Neural progenitor cell (in vitro differentiated cells): ENCODE measurements around the gene FHL2. TPM values are rescaled to one million over a fixed set of nuclear protein-coding genes. Genes with fewer than 3 reads are reported as not detected.

ENCODE experiments used
- DNase-seq: peaks from one replicate; pipeline ENCODE4 v3.0.0-alpha.2; 2016; ENCODE audit warnings: low spot score
- H2AFZ ChIP-seq: fragments of 200-600 bp; sonication (generic); replicated peaks from 2 replicates; pipeline ENCODE4 v1.6.1; 2016; ENCODE audit warnings: antibody characterized with exemption
- H3F3A ChIP-seq: fragments of 200-600 bp; sonication (generic); 2 replicates; pipeline ENCODE4 v1.6.1; 2016; ENCODE audit warnings: antibody characterized with exemption, low read depth
- H3K27ac ChIP-seq: fragments of 200-600 bp; sonication (generic); 2 replicates; pipeline ENCODE4 v1.5.1; 2016; ENCODE audit warnings: mild to moderate bottlenecking
- H3K27me3 ChIP-seq: fragments of 200-600 bp; sonication (generic); 2 replicates; pipeline ENCODE4 v1.6.1; 2016; ENCODE audit warnings: mild to moderate bottlenecking, moderate library complexity
- H3K36me3 ChIP-seq: fragments of 200-600 bp; sonication (generic); 2 replicates; pipeline ENCODE4 v1.5.1; 2016
- H3K4me1 ChIP-seq: fragments of 200-600 bp; sonication (generic); 2 replicates; pipeline ENCODE4 v1.6.1; 2016; ENCODE audit warnings: mixed run types
- H3K4me2 ChIP-seq: fragments of 200-600 bp; sonication (generic); 2 replicates; pipeline ENCODE4 v1.6.1; 2016
- H3K4me3 ChIP-seq: fragments of 200-600 bp; sonication (generic); 2 replicates; pipeline ENCODE4 v1.5.1; 2016
- H3K79me2 ChIP-seq: fragments of 200-600 bp; sonication (generic); 2 replicates; pipeline ENCODE4 v1.6.1; 2016; ENCODE audit warnings: low read depth
- H3K9ac ChIP-seq: fragments of 200-600 bp; sonication (generic); 2 replicates; pipeline ENCODE4 v1.6.1; 2016
- H3K9me3 ChIP-seq: fragments of 200-600 bp; sonication (generic); 2 replicates; pipeline ENCODE4 v1.5.1; 2016; ENCODE audit warnings: low read depth
- H4K20me1 ChIP-seq: fragments of 200-600 bp; sonication (generic); 2 replicates; pipeline ENCODE4 v1.6.1; 2016; ENCODE audit warnings: low read depth
- H3K27ac Mint-ChIP-seq: 3 replicates; pipeline ENCODE4 v1.8.0; 2021; ENCODE audit warnings: mixed read lengths
- H3K27me3 Mint-ChIP-seq: 2 replicates; pipeline ENCODE4 v1.8.0; 2022; ENCODE audit warnings: low read depth, mild to moderate bottlenecking, inconsistent platforms, moderate library complexity, mixed read lengths; ENCODE audit not compliant: insufficient read depth
- H3K36me3 Mint-ChIP-seq: 3 replicates; pipeline ENCODE4 v1.8.0; 2021; ENCODE audit warnings: mixed read lengths
- H3K4me1 Mint-ChIP-seq: 3 replicates; pipeline ENCODE4 v1.8.0; 2021; ENCODE audit warnings: mixed read lengths
- H3K4me3 Mint-ChIP-seq: 3 replicates; pipeline ENCODE4 v1.8.0; 2021; ENCODE audit warnings: mild to moderate bottlenecking, moderate library complexity, mixed read lengths
- H3K9me3 Mint-ChIP-seq: 3 replicates; pipeline ENCODE4 v1.8.0; 2020; ENCODE audit warnings: mixed read lengths
- CTCF ChIP-seq: fragments of 200-600 bp; sonication (generic); IDR thresholded peaks from 2 replicates; pipeline ENCODE4 v1.5.1; 2017; ENCODE audit warnings: antibody characterized with exemption, mild to moderate bottlenecking
- EZH2 ChIP-seq: fragments of 200-600 bp; sonication (generic); IDR thresholded peaks from 2 replicates; pipeline ENCODE4 v1.6.1; 2017; ENCODE audit warnings: antibody characterized with exemption, mild to moderate bottlenecking, moderate library complexity
- EZH2phosphoT487 ChIP-seq: fragments of 200-600 bp; sonication (generic); IDR thresholded peaks from 2 replicates; pipeline ENCODE4 v1.6.1; 2017; ENCODE audit warnings: antibody characterized with exemption
- total RNA-seq: library from RNA; depleted of rRNA; stranded (reverse); fragments of >200 nt; gene quantifications from 2 replicates; pipeline ENCODE4 v1.2.3, GENCODE V29; 2015; ENCODE audit warnings: low replicate concordance

Gene FHL2
- total RNA-seq, 1 donor from 2014 or later = 17.8 TPM

- H3K36me3 Mint-ChIP-seq = no peaks in the 10 kb centered on the region
- no peak for TF ChIP-seq EZH2
Observed at GRCh38 chr2:105445498-105445897, 46.6 kb upstream of the FHL2 start.

GRCh38 chr2:105443617-105444598, 45.1 kb upstream of the FHL2 start:
- Histone ChIP-seq H2AFZ (peak overlapping the region; percentile 30), H3K36me3 (no peaks in the 10 kb centered on the region), H3K79me2 (no peaks in the 10 kb centered on the region), H3K4me3 (no peak overlapping the region), H3K27me3 (no peaks in the 10 kb centered on the region), H3K4me2 (no peak overlapping the region), H3K9me3 (no peaks in the 10 kb centered on the region), H3F3A (no peaks in the 10 kb centered on the region), H3K27ac (no peak overlapping the region), H3K9ac (no peak overlapping the region), H4K20me1 (no peaks in the 10 kb centered on the region), H3K4me1 (peaks cover 19% of the 10 kb centered on the region)
- TF ChIP-seq EZH2 (no peak), CTCF (no peak), EZH2phosphoT487 (no peak)
- no peak for DNase-seq
- Mint-ChIP-seq H3K9me3 (no peaks in the 10 kb centered on the region), H3K36me3 (no peaks in the 10 kb centered on the region), H3K27me3 (peaks cover 5% of the 10 kb centered on the region), H3K4me3 (no peak overlapping the region), H3K4me1 (peaks cover 18% of the 10 kb centered on the region), H3K27ac (no peak overlapping the region)

More at GRCh38 chr2:105445498-105445897, 46.6 kb upstream of the FHL2 start:
- no peaks in the 10 kb centered on the region for H3F3A ChIP-seq
- H3K9me3 ChIP-seq = no peaks in the 10 kb centered on the region
- Mint-ChIP-seq H3K27me3 (peaks cover 5% of the 10 kb centered on the region), H3K27ac (no peak overlapping the region), H3K9me3 (no peaks in the 10 kb centered on the region), H3K4me3 (no peak overlapping the region), H3K4me1 (peaks cover 12% of the 10 kb centered on the region)
- H3K36me3 ChIP-seq = no peaks in the 10 kb centered on the region
- no peak overlapping the region for H3K4me3 ChIP-seq
- no peaks in the 10 kb centered on the region for H3K79me2 ChIP-seq
- H3K9ac ChIP-seq = no peak overlapping the region
- H3K4me2 ChIP-seq = no peak overlapping the region
- H3K27ac ChIP-seq = no peak overlapping the region
- no peaks in the 10 kb centered on the region for H4K20me1 ChIP-seq
- peaks cover 15% of the 10 kb centered on the region for H3K4me1 ChIP-seq
- no peak overlapping the region for H2AFZ ChIP-seq
- no peak for DNase-seq
- H3K27me3 ChIP-seq = no peaks in the 10 kb centered on the region

- Mint-ChIP-seq H3K27ac (no peak overlapping the region), H3K27me3 (peaks cover 5% of the 10 kb centered on the region), H3K9me3 (no peaks in the 10 kb centered on the region), H3K4me1 (peaks cover 26% of the 10 kb centered on the region), H3K4me3 (no peak overlapping the region), H3K36me3 (no peaks in the 10 kb centered on the region)
- Histone ChIP-seq H4K20me1 (no peaks in the 10 kb centered on the region), H3K27me3 (no peaks in the 10 kb centered on the region), H3K27ac (no peak overlapping the region), H3F3A (no peaks in the 10 kb centered on the region), H3K79me2 (no peaks in the 10 kb centered on the region), H2AFZ (no peak overlapping the region), H3K9me3 (no peaks in the 10 kb centered on the region), H3K4me3 (no peak overlapping the region), H3K9ac (no peak overlapping the region), H3K36me3 (no peaks in the 10 kb centered on the region), H3K4me2 (no peak overlapping the region), H3K4me1 (peaks cover 30% of the 10 kb centered on the region)
- TF ChIP-seq EZH2 (no peak), CTCF (no peak), EZH2phosphoT487 (no peak)
- no peak for DNase-seq
Observed at GRCh38 chr2:105442721-105443120, 43.9 kb upstream of the FHL2 start.

- Histone ChIP-seq H3F3A (no peaks in the 10 kb centered on the region), H2AFZ (peak overlapping the region; percentile 4), H3K9me3 (no peaks in the 10 kb centered on the region), H3K79me2 (no peaks in the 10 kb centered on the region), H4K20me1 (no peaks in the 10 kb centered on the region), H3K27ac (no peak overlapping the region), H3K27me3 (no peaks in the 10 kb centered on the region), H3K4me2 (no peak overlapping the region), H3K4me1 (peaks cover 30% of the 10 kb centered on the region), H3K4me3 (no peak overlapping the region), H3K36me3 (no peaks in the 10 kb centered on the region), H3K9ac (no peak overlapping the region)
- no peaks in the 10 kb centered on the region for H3K36me3 Mint-ChIP-seq
- H3K4me1 Mint-ChIP-seq = peaks cover 26% of the 10 kb centered on the region
- no peaks in the 10 kb centered on the region for H3K9me3 Mint-ChIP-seq
- no peak overlapping the region for H3K4me3 Mint-ChIP-seq
- DNase-seq = no peak
- TF ChIP-seq CTCF = no peak
- no peak for TF ChIP-seq EZH2
- TF ChIP-seq EZH2phosphoT487 = no peak
- H3K27ac Mint-ChIP-seq = peak overlapping the region; percentile 6
- H3K27me3 Mint-ChIP-seq = peaks cover 5% of the 10 kb centered on the region
Observed at GRCh38 chr2:105442056-105442455, 43.2 kb upstream of the FHL2 start.
